OCI-LY1 (cell line): ENCODE measurements around the gene HYAL1.

ENCODE experiments used
- CTCF ChIP-seq: fragments of 200-600 bp; sonication (generic), shearing (Covaris generic); IDR thresholded peaks from 2 replicates; pipeline ENCODE4 v1.5.1; 2017; ENCODE audit warnings: mild to moderate bottlenecking, antibody characterized with exemption, low read length, moderate library complexity, mixed read lengths
- EZH2 ChIP-seq: fragments of 200-600 bp; sonication (generic), shearing (Covaris generic); IDR thresholded peaks from 2 replicates; pipeline ENCODE4 v1.8.0; 2017; ENCODE audit warnings: borderline replicate concordance, mixed run types, mild to moderate bottlenecking, antibody characterized with exemption, low read length, moderate library complexity, mixed read lengths

GRCh38 chr3:50337175-50337861 lies 33.9 kb upstream of the HYAL1 start:
- TF ChIP-seq CTCF (no peak), EZH2 (no peak)
